ENCODE measurements around the gene TTLL11.

TTLL11 gene

DNA sequence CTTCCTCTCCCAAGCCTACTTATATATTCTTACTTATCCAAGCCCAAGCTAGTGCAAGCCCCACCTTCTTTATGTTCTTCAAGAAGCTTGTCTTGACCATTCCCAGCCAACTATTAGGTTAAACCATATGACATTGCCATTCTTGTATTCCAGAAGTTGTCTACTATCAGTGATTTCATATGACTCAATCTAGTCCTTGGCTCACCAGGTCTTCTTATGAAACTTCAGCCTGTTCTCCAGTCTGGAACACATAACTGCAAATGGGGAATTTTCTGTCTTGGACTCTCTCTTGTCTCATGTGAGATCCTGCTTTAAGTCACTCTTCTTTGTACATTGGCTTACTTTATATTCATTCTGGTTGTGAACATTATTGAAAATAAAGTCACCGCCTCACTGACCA lies 130.7 kb downstream of the TTLL11 start:
- no peak for DNase-seq

DNA sequence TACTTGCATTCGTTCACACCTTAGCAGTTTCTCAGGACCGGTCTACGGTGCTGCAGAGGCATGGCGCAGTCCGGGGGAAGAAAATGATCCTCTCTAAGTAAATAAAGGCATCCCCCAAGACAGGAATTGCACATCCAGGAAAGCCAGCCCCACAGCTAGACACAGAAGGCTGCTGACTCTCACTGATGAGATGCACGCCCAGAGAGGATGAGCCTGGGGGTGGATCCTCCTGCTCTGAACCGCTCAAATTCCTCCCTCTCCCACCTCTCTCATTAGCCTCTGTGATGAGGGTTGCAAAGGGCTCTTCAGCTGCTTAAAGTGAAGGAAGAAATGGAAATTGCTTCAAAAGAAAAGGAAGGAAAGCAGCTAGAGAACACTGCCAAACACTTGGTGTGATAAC lies 132.4 kb downstream of the TTLL11 start:
- no peak for DNase-seq

DNA sequence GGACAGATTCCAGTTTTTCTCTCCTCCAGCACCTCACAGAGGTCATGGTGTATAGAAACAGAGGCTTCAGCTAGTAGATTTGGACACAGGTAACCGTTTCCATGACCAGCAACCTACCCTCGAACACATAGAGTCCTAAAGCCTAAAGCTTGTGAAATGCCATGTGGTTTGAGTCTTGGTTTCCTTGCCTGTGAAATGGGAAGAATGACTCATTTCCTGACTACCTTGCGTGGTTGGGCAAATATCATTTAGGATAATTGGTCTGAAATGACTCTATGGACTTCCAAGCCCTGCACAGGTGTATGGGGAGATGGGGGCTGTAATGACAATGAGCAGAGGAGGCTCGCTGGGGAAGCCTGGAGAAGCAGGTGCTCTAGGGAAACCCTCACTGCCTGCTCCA lies 134.6 kb downstream of the TTLL11 start:
- no peak for DNase-seq

DNA sequence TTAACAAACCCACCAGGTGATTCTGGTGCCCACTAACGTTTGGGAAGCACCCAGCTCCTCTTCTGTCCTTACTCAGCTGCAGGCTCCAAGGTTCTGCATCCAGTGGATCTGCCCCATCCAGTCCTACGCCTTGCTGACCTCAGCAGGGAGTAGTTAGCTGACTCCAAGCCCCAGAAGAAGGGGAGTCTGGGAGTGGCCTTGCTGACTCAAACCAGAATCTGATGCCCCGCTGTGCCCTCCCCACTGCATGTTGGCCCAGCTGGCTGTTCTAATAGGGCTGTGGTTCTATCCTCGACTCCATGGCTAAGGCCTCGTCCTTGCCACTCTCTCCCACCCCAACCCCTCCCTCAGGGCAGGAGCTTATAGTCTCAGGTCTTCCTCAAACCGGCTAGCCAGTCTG lies 136.3 kb downstream of the TTLL11 start:
- no peak for DNase-seq

DNA sequence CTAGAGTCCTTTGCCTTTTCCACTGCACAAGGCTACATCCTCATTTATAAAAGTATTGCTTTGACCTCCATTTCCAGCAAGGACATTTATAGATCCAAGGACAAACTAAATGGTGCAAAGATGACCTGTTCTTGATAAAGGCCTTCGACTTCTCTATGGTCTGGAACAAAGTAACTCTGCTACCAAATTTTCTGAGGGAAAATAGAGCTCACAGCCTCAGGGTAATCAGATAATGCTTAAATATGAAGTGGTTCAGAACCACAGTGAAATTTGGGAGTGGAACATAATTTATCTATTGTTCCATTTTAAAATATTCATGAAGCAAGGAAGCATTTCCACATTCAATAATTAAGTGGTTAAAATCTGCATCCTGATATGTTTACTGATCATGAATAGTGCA lies 137.5 kb downstream of the TTLL11 start:
- DNase-seq: no peak

DNA sequence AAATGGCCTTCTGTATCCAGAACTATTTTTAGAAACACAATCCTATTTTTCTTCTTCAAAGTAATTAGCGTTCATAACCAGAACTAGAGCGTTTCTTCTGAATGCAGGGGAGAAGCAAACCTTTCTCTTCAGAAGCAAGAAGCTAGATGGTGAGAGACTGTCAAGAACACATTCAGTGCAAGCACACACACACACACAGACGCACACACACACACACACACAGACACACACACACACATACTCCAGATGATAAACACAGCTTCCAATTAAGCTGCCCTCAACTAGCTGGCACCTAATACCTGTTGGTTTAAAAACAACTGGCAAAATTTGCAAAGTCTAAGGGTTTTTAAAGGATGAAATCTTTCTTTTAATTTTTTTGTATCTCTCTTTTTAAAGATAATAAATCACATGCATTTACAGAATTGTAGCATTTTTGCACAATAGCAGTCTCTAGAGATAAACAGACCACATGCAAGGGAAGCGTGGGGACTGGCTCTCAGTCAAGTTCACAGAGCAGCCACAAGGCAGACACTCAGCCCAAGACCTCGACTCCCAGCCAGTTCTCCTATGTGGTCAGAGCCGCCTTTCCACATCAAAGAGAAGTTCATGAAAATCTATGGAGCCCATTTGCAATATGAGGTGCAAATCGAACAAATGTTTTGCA lies 138.5 kb downstream of the TTLL11 start:
- DNase-seq: no peak

DNA sequence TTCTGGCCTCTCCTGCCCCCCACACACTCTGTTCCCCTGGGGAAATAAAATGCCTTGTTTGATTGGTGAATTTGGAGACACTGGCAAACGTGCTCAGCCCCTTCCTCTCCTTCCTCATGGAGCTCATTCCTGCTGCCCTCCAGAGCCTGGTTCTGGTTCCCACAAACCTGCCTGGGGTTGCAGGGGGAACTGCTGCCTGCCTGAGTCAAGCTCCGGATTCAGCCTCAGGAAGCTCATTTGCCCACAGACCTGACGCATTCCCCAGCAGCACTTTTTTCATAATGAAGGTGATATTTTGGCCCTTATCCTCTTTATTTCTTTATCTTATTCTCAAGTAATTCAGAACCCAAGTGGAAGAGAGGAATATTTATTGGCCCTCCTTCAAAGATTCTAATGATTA lies 140.5 kb downstream of the TTLL11 start:
- no peak for DNase-seq

DNA sequence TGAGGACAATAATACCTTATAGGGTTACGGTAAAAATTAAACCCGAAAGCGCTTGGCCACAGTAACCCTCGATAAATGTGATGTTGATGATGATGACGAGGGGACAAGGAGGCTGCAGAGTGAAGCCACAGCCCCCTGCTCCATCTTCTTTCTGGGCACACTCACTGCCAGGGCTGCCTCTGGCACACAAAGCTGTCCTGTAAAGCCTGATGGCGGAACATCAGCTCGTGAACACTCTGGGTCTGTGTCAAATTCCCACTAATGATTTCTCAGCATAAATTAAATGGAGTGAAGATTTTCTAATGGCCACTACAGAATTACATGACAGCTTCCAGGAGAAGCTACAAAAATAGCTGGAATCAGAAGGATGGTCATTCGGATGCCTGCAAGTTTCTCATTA lies 142.2 kb downstream of the TTLL11 start:
- no peak for DNase-seq

DNA sequence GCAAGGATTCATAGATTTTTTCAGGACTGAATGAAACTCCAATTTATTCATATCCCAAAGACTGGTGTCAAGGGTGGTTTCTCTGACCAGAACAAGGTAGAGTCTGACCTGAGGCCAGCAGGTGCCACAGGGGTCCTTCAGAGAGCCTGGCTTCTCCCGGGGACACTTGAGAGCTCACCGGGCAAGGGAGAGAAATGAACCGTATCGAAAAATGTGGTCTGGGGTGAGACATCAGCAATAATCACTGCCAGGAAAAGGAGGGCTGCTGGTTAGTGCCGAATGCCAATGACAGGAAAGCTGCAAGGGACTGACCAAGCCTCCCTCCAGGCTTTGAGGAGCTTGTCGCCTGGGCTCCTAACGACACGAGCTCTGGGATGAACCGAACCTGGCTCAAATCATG lies 142.7 kb downstream of the TTLL11 start:
- DNase-seq: no peak

DNA sequence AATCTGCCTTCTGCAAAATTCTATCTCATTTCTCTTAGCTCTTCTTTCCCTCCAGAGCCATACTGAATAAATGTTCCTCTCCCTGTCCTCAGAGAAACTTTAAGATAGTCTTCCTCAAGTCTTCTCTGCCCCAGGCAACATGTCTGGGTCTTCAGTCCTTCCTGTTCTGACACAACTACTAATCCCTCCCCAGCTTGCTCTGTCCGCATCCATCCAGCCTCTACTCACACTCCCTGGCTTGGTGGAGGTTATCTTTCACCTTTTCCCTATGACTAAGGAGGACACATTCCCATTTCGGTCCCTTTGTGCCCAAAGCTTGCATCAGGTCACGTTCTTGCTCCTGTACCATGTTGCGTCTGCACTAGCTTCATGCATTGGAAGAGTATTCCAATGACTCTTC lies 143.3 kb downstream of the TTLL11 start:
- DNase-seq: no peak

DNA sequence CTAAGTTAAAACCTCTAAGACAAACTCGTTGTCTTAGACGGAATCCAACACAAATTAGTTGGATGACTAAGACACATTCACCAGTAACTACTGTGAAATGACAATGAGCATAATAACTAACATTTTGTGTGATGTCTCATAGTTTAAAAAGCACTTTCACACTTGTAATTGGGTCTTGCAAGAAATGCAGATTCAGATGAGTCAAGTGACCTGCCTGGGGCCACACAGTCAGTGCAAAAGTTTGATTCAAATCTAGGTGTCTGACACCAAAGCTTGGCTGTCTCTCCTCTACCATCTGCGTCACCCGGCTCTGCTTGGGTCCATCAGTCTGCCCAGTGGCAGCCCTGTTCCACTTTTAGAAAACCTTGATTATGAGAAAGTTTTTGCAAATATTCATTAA lies 143.7 kb downstream of the TTLL11 start:
- no peak for DNase-seq

DNA sequence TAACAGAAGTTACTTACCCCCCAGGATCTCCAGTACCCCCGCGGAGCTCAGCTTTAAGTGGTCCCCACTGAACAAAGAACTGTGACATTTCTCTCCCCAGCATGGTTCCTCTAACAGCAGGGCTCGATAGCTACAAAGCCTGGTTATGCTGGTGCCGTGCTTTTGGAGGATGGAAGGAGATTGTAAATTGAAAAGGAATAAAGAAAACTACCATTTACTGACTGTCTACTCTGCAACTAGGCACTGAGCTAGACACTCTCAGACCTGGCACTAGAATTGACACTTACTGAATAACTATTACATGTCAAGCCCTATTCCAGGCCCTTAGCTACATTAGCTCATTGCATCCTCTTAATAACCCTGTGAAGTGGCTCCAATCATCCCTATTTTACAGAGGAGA lies 145.3 kb downstream of the TTLL11 start:
- DNase-seq: no peak

DNA sequence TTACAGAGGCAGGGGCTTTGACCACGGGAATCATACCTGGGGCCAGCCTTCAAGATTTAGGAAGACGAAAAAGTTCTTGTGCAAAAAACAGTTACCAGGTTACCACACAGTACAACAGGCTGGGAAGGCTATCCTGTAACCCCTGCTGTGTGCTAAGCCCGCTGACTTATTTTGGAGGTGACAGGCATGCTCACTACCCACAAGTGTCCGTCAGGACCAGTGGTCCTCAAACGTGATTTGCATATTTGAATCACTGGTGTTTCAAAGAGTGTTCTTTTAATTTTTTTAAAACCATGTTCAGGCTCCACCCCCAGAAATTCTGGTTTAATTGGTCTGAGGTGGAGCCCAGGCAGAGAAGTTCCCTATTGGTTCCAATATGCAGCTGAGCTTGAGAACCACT lies 146.6 kb downstream of the TTLL11 start:
- DNase-seq: no peak

DNA sequence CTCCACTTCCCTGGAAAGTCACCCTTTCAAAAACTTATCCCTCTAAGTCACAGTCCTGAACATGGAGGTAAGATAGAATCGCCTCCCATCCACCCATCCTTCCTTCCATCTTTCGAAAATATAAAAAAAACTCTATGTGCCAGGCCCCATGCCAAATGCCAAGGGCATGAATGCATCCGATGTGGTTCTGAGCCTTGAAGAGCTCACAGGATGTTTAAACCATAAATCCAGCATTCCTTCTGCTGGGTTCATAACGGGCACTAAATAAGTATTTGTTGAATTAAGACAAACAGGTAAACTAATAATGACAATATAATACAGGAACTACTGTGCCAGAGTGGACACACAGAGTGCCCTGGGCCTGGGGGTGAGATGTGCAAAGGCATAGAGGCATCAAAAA lies 147.3 kb downstream of the TTLL11 start:
- DNase-seq: no peak

DNA sequence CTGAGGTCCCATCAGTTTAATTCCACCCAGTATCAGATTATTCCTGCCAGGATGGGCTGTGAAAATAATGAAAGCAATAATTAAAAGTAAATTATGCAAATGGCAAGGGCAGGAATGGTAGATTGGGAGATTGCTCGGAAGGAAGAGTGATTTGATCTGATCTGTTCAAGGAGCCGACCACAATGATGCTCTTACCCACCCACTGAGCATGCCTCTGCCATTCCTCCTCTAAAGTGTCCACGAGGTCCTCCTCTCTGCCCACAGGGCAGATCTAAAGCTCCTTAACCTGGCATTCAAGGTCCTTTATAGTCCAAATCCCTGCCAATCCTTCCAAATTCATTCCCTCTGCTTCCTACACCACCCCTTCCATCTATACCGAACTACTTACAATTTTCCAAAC lies 147.8 kb downstream of the TTLL11 start:
- no peak for DNase-seq

DNA sequence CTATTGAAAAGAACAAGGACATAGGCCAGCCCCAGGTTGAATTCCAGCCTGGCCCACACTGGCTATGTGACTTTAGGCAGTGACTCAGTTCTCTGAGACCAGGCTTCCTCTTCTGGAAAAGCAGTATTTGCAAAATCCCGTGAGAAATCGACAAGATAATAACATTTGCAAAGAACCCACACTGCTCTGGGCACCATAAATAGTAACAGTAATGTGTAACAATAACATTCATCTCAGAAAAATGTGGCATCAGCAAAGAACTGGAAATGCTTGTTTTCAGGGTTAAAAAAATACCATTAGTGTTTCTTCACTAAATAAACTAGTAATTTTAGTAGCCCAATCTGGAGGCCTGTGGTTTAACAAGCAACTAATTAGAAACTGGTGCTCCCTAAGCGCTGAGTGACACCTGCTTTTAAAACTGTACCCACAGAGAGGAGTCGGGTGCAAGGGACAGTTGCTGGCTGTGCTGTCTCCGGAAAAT lies 148.4 kb downstream of the TTLL11 start:
- DNase-seq: no peak

DNA sequence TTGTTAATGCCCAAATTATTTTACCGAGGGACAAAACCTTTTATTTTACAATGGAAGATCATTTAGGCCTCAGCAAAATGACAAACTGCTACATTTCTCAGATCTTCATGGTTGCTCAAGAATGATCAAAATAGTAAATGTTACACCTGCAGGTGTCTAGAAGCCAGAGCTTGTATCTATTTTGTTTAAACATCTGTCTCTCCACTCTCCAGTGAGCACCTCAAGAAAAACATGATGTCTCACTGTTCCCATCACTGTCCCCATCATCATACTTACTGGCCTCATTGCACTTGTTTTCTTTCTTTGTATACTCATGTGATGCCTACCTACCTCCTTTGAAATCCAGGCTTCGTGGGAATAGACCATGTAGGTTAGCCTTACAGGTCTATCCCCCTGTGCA lies 149.6 kb downstream of the TTLL11 start:
- DNase-seq: no peak

DNA sequence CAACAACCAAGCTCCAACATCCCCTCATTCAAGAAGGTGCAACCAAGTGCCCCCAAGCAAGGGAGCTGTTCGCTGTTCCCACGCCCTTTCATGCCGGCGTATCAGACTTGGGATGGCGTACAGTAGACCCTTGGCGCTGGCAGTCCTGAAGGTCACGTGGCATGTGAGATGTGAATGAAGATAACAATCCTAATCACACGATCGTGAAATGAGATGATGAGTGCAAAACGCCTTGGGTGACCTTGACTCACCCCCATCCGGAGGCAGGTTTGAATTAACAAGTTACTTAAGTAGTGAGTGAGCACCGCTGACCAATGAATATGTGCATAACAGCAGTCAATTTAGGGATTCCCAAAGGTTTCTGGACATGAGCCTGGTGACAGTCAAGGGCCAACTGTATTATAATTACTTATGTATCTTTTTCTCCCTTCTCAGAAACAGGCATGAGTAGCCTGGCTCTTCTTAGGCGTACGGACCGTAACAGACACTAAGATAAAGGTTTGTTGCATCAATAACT lies 150.2 kb downstream of the TTLL11 start:
- no peak for DNase-seq

DNA sequence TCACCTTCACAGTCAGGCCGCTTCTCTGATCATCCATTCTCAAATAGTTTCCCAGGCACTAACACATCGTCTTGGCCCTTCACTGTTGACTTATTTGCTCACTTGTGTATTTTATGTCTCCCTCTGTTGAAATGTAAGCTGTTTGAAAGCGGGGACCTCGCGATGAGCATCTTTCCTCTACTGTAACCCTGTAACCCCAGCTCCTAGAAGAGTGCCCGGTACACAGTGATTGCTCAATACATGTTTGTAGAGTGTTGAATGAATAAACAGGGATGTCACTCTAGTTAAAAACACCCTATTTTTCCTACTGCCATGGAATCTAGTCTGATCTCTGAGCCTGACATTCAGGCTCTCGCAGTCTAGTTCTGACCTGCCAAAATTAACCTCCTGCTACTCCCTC lies 150.8 kb downstream of the TTLL11 start:
- no peak for DNase-seq

DNA sequence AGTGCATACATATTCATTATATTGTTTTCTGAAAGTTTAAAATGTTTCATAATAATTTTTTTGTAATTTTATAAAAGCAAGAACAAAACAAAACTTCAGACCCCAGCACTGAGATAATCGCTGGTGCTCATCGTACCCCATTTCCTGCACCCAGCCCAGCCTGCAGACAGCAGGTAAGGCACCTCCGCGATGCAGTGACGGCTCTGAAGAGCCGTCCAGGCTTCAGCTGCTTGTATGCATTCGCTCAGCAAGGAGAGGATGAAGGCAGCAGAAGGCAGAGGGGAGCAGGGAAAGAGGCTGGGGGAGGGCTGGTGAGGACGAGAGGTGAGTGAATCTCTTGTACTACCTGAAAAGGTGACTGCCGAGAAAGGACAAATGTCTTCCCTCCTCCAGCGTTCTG lies 153.5 kb downstream of the TTLL11 start:
- DNase-seq: no peak

DNA sequence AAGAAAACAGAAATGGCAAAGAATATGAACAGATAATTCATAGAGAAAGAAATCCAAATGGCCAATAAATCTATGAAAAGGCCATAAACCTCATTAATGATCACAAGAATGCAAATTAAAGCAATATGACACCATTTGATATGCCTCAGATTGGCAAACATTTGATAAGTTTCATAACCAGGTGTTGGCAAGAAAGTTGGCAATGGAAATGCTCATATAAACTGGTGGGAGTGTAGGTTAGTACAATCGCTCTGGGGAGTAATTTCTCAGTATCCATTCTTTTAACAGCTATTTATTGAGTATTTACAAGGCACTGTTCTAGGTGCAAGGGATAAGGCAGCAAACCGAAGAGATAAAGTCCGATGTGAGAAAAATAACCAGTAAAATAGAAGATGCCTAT lies 154.5 kb downstream of the TTLL11 start:
- DNase-seq: no peak

DNA sequence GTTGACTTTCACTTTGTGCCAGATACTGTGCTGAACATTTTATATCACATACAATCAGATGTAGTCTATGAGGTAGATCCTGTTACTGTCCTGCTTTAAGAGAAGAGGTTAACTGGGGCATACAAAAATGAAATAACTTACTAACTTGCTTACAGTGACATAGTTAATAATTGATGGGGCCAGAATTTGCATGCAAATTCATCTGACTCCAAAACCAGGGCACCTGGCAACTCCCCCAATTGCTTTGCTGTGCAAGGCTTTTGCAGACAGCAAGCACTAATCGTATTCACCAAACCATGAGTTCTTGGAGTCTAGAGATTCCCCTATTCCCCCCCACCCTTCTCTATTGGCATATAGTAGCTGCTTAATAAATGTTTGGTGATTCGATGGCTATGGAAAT lies 155.9 kb downstream of the TTLL11 start:
- DNase-seq: no peak

DNA sequence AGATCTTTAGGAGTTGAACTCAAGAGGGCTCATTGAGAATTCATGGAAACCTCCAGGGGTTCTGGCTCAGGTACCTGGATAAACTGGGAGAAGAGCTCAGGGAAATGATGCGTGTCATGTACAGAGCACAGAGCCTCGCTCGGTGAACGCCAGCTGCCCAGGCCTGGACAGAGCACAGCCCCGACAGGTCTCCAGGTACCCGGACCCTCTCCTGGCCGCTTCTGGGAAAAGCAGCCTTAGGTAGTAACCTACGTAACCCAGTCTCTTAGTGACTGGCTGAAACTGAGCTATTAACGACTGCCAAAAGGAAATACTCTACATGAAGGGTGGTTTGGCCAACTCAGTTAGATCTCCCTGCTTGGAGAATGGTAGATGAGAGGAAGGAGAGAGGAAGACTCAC lies 157.4 kb downstream of the TTLL11 start:
- no peak for DNase-seq

DNA sequence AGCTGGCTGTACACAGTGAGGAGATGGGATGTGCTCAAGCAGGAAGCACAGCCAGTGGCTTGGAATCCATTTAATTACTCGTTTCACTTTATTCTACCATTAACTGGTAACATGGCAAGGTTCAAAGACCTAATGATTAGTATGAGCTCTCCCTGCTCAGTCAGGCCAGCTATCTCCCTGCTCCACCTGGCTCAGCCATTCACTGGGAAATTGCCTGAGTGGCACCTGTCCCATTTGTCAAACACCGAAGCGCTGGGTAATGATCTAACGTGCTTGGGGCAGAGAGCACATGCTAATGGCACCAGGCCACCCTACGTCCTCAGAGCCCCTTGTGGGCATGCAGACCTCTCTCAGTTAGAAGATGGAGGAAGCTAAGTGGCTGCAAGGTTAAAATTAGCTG lies 162.2 kb downstream of the TTLL11 start:
- no peak for DNase-seq
